Measurements from ENCODE around the gene TRNT1. TPM values are rescaled to one million over a fixed set of nuclear protein-coding genes. Genes with fewer than 3 reads are reported as not detected.

Gene TRNT1
- total RNA-seq, 1 experiment from 2014 or later = 21.4 TPM

DNA sequence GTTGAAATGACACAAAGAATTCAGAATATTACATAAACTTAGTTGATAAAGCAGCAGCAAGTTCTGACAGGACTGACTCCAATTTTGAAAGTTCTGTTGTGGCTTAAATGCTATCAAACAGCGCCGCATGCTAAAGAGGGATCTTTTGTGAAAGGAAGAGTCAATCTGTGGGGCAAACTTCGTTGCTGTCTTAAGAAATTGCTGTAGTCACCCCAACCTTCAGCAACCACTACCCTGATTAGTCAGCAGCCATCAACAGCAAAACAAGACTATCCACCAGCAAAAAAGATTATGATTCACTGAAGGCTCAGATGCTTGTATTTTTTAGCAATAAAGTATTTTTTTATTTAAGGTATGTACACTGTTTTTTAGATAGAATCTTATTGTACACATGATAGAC is 38.5 kb downstream of the TRNT1 start:
- intact Hi-C loops (cut with micrococcal nuclease) = no loop called here
- CTCF ChIA-PET = no interaction called here
- Histone ChIP-seq H2AFZ (ENCODE audit: low read depth, low read length, poor library complexity, severe bottlenecking) (no peak overlapping the region), H3K27ac (ENCODE audit: low read depth, low read length) (no peak overlapping the region), H3K79me2 (ENCODE audit: insufficient read depth, low read length) (no peaks in the 10 kb centered on the region), H3K27me3 (ENCODE audit: insufficient read depth, low read length) (no peaks in the 10 kb centered on the region), H3K36me3 (ENCODE audit: control insufficient read depth in 1 of 2, insufficient read depth in 2 of 2, low read length in 2 of 2) (peaks cover 13 to 14% of the 10 kb centered on the region in 2 experiments; a peak in 3 of 4 replicates), H3K4me1 (ENCODE audit: control insufficient read depth in 1 of 2, insufficient read depth in 2 of 2, low read length in 2 of 2) (no peaks in the 10 kb centered on the region), H4K20me1 (ENCODE audit: insufficient read depth) (no peaks in the 10 kb centered on the region), H3K4me2 (ENCODE audit: low read length) (no peak overlapping the region), H3K9me3 (ENCODE audit: control insufficient read depth in 1 of 2, insufficient read depth in 1 of 2, low read depth in 1 of 2, low read length in 2 of 2) (no peaks in the 10 kb centered on the region), H3K4me3 (replicated peaks in 1 of 2; ENCODE audit: low read depth in 1 of 2, low read length in 2 of 2) (no peak overlapping the region), H3K9me2 (ENCODE audit: insufficient read depth) (no peaks in the 10 kb centered on the region), H3K9ac (ENCODE audit: low read length) (no peak overlapping the region)
- RAD21 ChIA-PET (ENCODE audit: low non-redundant PET in 1 of 2, low total read pairs in 2 of 2, uncharacterized antibody in 2 of 2, unreplicated experiment in 2 of 2) = no interaction called here
- DNase-seq (ENCODE audit: low read depth, low spot score) (no peak), ATAC-seq (no peak)
- POLR2A ChIA-PET = no interaction called here
- TF ChIP-seq TCF7L2 (IDR thresholded peaks at IDR 0.05; ENCODE audit: borderline replicate concordance, extremely low read depth, insufficient read depth, insufficient read length) = no peak
- TF ChIP-seq SIN3A (IDR thresholded peaks at IDR 0.05; ENCODE audit: low read depth) = no peak
- TF ChIP-seq, protein P1, sequence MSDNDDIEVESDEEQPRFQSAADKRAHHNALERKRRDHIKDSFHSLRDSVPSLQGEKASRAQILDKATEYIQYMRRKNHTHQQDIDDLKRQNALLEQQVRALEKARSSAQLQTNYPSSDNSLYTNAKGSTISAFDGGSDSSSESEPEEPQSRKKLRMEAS (IDR thresholded peaks at IDR 0.05) = no peak
- no peak for TF ChIP-seq POLR2A (IDR thresholded peaks at IDR 0.05; ENCODE audit: borderline replicate concordance, extremely low read depth, insufficient read depth, insufficient read length)
- TF ChIP-seq, protein P2, sequence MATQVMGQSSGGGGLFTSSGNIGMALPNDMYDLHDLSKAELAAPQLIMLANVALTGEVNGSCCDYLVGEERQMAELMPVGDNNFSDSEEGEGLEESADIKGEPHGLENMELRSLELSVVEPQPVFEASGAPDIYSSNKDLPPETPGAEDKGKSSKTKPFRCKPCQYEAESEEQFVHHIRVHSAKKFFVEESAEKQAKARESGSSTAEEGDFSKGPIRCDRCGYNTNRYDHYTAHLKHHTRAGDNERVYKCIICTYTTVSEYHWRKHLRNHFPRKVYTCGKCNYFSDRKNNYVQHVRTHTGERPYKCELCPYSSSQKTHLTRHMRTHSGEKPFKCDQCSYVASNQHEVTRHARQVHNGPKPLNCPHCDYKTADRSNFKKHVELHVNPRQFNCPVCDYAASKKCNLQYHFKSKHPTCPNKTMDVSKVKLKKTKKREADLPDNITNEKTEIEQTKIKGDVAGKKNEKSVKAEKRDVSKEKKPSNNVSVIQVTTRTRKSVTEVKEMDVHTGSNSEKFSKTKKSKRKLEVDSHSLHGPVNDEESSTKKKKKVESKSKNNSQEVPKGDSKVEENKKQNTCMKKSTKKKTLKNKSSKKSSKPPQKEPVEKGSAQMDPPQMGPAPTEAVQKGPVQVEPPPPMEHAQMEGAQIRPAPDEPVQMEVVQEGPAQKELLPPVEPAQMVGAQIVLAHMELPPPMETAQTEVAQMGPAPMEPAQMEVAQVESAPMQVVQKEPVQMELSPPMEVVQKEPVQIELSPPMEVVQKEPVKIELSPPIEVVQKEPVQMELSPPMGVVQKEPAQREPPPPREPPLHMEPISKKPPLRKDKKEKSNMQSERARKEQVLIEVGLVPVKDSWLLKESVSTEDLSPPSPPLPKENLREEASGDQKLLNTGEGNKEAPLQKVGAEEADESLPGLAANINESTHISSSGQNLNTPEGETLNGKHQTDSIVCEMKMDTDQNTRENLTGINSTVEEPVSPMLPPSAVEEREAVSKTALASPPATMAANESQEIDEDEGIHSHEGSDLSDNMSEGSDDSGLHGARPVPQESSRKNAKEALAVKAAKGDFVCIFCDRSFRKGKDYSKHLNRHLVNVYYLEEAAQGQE (IDR thresholded peaks at IDR 0.05; ENCODE audit: low read depth) = no peak
- TF ChIP-seq, protein P3, sequence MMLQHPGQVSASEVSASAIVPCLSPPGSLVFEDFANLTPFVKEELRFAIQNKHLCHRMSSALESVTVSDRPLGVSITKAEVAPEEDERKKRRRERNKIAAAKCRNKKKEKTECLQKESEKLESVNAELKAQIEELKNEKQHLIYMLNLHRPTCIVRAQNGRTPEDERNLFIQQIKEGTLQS (IDR thresholded peaks at IDR 0.05) = no peak
- no peak for TF ChIP-seq CEBPB (IDR thresholded peaks at IDR 0.05; ENCODE audit: low read depth)
- TF ChIP-seq, protein P4, sequence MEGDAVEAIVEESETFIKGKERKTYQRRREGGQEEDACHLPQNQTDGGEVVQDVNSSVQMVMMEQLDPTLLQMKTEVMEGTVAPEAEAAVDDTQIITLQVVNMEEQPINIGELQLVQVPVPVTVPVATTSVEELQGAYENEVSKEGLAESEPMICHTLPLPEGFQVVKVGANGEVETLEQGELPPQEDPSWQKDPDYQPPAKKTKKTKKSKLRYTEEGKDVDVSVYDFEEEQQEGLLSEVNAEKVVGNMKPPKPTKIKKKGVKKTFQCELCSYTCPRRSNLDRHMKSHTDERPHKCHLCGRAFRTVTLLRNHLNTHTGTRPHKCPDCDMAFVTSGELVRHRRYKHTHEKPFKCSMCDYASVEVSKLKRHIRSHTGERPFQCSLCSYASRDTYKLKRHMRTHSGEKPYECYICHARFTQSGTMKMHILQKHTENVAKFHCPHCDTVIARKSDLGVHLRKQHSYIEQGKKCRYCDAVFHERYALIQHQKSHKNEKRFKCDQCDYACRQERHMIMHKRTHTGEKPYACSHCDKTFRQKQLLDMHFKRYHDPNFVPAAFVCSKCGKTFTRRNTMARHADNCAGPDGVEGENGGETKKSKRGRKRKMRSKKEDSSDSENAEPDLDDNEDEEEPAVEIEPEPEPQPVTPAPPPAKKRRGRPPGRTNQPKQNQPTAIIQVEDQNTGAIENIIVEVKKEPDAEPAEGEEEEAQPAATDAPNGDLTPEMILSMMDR (IDR thresholded peaks at IDR 0.05 in 2 of 3, conservative IDR thresholded peaks at IDR 0.05 in 1 of 3; ENCODE audit: borderline replicate concordance in 1 of 3, insufficient read depth in 1 of 3, low read depth in 2 of 3, low read length in 2 of 3) = no peak
- no peak for TF ChIP-seq EZH2phosphoT487 (IDR thresholded peaks at IDR 0.05; ENCODE audit: borderline replicate concordance)
- TF ChIP-seq SP1 (IDR thresholded peaks at IDR 0.05; ENCODE audit: low read depth) = no peak
- TF ChIP-seq SRF (IDR thresholded peaks at IDR 0.05; ENCODE audit: low read depth) = no peak
- no peak for TF ChIP-seq ZNF274 (IDR thresholded peaks at IDR 0.05; ENCODE audit: low read depth, low read length)
- TF ChIP-seq CBX3 (IDR thresholded peaks at IDR 0.05; ENCODE audit: low read depth) = no peak
- no peak for TF ChIP-seq ZFX (IDR thresholded peaks at IDR 0.05)
- BruUV-seq (replicated peaks) = no TSS peak
